Parathyroid adenoma (tissue), 2 donors: Measurements from ENCODE around the gene ZNF813.
A peak's percentile ranks its signal among the peaks of the same experiment; 100 is the strongest.
"Not testable (repeated sequence)": the region's sequence is repeated elsewhere in the genome, so short reads cannot be mapped to it uniquely, and the experiment has no call there.

Experiments used
- H2AFZ ChIP-seq: fragments of 300-600 bp; sonication (generic); one replicate; pipeline ENCODE4 v1.7.0; 2017; ENCODE audit warnings: antibody characterized with exemption, mild to moderate bottlenecking
- H3K27ac ChIP-seq: fragments of 300-600 bp; sonication (generic); one replicate; pipeline ENCODE4 v1.7.0; 2017
- H3K27me3 ChIP-seq: fragments of 300-600 bp; sonication (generic); one replicate; pipeline ENCODE4 v1.7.0; 2017; ENCODE audit warnings: low read length; ENCODE audit not compliant: control insufficient read depth, insufficient read depth
- H3K36me3 ChIP-seq: fragments of 300-600 bp; sonication (generic); one replicate; pipeline ENCODE4 v1.7.0; 2017; ENCODE audit warnings: low read length; ENCODE audit not compliant: control insufficient read depth, insufficient read depth
- H3K4me1 ChIP-seq: fragments of 300-600 bp; sonication (generic); one replicate; pipeline ENCODE4 v1.7.0; 2017; ENCODE audit warnings: control low read depth
- H3K4me2 ChIP-seq: fragments of 300-600 bp; sonication (generic); one replicate; pipeline ENCODE4 v1.7.0; 2017; ENCODE audit warnings: low read length
- H3K4me3 ChIP-seq: fragments of 300-600 bp; sonication (generic); one replicate; pipeline ENCODE4 v1.7.0; 2017; ENCODE audit warnings: low read depth, low read length
- H3K79me2 ChIP-seq: fragments of 300-600 bp; sonication (generic); one replicate; pipeline ENCODE4 v1.7.0; 2017; ENCODE audit warnings: control low read depth
- H3K9ac ChIP-seq: fragments of 300-600 bp; sonication (generic); one replicate; pipeline ENCODE4 v1.7.0; 2017; ENCODE audit warnings: mild to moderate bottlenecking
- H3K9me3 ChIP-seq: fragments of 300-600 bp; sonication (generic); one replicate; pipeline ENCODE4 v1.7.0; 2017; ENCODE audit warnings: low read length; ENCODE audit not compliant: control insufficient read depth
- CTCF ChIP-seq: fragments of 300-600 bp; sonication (generic); IDR thresholded peaks from one replicate; pipeline ENCODE4 v1.7.0; 2017; ENCODE audit warnings: antibody characterized with exemption, mild to moderate bottlenecking
- donor health status: primary hyperparathyroidism.

ZNF813 gene

GRCh38 chr19:53509845-53510244 lies 42.3 kb downstream of the ZNF813 start:
- H2AFZ ChIP-seq, result no peak overlapping the region
- peaks cover 4% of the 10 kb centered on the region for H3K4me1 ChIP-seq
- no peak overlapping the region for H3K4me3 ChIP-seq
- H3K27ac ChIP-seq, result no peak overlapping the region
- H3K9me3 ChIP-seq, result no peaks in the 10 kb centered on the region
- H3K4me2 ChIP-seq, result no peak overlapping the region
- no peaks in the 10 kb centered on the region for H3K79me2 ChIP-seq
- no peaks in the 10 kb centered on the region for H3K27me3 ChIP-seq
- no peaks in the 10 kb centered on the region for H3K36me3 ChIP-seq
- no peak overlapping the region for H3K9ac ChIP-seq
- TF ChIP-seq CTCF, result no peak

DNA sequence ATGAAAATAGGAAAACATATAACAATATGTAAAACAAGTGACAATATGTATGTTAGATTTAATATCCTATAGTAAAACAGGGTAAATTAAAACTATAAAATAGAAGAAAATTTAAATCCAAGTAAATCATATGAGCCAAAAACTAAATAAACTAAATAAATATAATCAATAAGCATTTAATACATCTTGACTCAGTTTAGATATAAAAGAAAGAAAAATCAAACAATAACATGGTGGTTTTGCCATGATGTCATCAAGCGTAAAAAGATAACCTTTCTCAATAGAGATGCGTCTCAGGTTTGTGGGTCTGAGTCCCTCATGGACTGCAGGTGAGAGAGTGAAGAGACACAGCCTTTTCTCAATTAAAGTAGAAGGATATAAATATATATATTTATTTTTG lies 43.8 kb downstream of the ZNF813 start:
- Histone ChIP-seq H3K27me3 (no peaks in the 10 kb centered on the region), H3K4me1 (peaks cover 3% of the 10 kb centered on the region), H3K36me3 (no peaks in the 10 kb centered on the region), H3K79me2 (no peaks in the 10 kb centered on the region), H3K9me3 (no peaks in the 10 kb centered on the region), H3K27ac (no peak overlapping the region), H3K9ac (no peak overlapping the region), H3K4me3 (no peak overlapping the region), H2AFZ (no peak overlapping the region), H3K4me2 (no peak overlapping the region)
- no peak for TF ChIP-seq CTCF

DNA sequence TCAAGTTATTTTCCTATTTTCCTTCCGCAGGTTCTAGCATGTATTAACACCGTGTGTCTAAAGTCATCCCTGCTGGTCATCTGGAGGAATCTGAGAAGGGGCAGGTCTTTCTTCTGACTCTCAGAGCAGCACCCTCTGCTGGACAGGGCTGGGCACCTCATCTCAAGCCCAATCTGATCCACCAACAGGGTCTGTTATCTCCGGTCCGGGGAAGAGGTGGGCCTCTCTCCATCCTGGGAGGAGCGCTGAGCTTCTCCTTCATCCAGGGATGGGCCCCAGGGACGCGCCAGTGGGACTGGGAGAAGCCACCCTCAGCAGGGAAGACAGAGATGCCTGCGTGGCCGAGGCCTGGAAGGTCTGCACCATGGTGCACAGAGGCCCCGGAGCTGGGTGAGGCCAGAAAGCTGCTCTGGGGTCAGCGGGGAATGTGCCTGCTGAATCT lies 44.4 kb downstream of the ZNF813 start:
- peak; percentile 82 for TF ChIP-seq CTCF
- H3K27ac ChIP-seq, result no peak overlapping the region
- H3K4me3 ChIP-seq, result no peak overlapping the region
- peak overlapping the region; percentile 62 for H2AFZ ChIP-seq
- no peaks in the 10 kb centered on the region for H3K27me3 ChIP-seq
- peaks cover 3% of the 10 kb centered on the region for H3K4me1 ChIP-seq
- no peaks in the 10 kb centered on the region for H3K79me2 ChIP-seq
- H3K36me3 ChIP-seq, result no peaks in the 10 kb centered on the region
- H3K9ac ChIP-seq, result no peak overlapping the region
- no peaks in the 10 kb centered on the region for H3K9me3 ChIP-seq
- H3K4me2 ChIP-seq, result no peak overlapping the region

DNA sequence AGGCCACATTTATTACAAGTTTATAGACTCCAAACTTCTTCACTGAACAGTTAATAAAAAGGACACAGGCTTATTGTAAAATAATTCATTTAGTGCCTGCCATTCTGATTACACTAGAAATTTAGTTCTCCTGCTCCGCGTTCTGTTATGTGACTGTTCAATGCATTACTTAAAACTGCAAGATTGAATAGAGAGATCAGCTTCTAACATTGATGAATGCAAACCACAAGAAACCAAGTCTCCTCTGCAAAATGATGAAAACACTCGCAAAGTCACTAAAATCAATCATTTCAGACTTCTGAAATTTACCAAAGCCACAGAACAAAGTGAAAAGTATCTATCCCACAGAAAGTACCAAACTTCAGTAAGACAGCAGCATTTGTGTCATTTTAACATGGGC lies 47.5 kb downstream of the ZNF813 start:
- H3K27ac ChIP-seq, H3K79me2 ChIP-seq: not testable (repeated sequence)

GRCh38 chr19:53517114-53517741 lies 49.7 kb downstream of the ZNF813 start:
- no peak overlapping the region for H3K27ac ChIP-seq
- TF ChIP-seq CTCF, result no peak
- H3K4me3 ChIP-seq, result no peak overlapping the region
- H3K4me1 ChIP-seq, result peaks cover 3% of the 10 kb centered on the region
- no peak overlapping the region for H2AFZ ChIP-seq
- H3K9ac ChIP-seq, result no peak overlapping the region
- H3K79me2 ChIP-seq, result no peaks in the 10 kb centered on the region
- H3K36me3 ChIP-seq, result no peaks in the 10 kb centered on the region
- H3K27me3 ChIP-seq, result no peaks in the 10 kb centered on the region
- no peak overlapping the region for H3K4me2 ChIP-seq
- no peaks in the 10 kb centered on the region for H3K9me3 ChIP-seq

More for the DNA sequence above, 47.5 kb downstream of the ZNF813 start:
- not testable (repeated sequence) for H3K4me3 ChIP-seq, H2AFZ ChIP-seq, H3K4me2 ChIP-seq, H3K9ac ChIP-seq, H3K4me1 ChIP-seq, H3K9me3 ChIP-seq, H3K36me3 ChIP-seq, H3K27me3 ChIP-seq
